ENCODE results near the gene CERS2.
A peak's percentile ranks its signal among the peaks of the same experiment; 100 is the strongest.
"Not testable (repeated sequence)": the region's sequence is repeated elsewhere in the genome, so short reads cannot be mapped to it uniquely, and the experiment has no call there.

The CERS2 gene

GRCh38 chr1:150970808-150971582 is 3.6 kb downstream of the CERS2 start:
- DNase-seq (ENCODE audit: extremely low read depth in 1 of 2, low read depth in 1 of 2): no peak

- DNase-seq (ENCODE audit: extremely low read depth in 1 of 2, low read depth in 1 of 2): no peak
Measured at GRCh38 chr1:150969626-150970025, 5.0 kb downstream of the CERS2 start.

DNA sequence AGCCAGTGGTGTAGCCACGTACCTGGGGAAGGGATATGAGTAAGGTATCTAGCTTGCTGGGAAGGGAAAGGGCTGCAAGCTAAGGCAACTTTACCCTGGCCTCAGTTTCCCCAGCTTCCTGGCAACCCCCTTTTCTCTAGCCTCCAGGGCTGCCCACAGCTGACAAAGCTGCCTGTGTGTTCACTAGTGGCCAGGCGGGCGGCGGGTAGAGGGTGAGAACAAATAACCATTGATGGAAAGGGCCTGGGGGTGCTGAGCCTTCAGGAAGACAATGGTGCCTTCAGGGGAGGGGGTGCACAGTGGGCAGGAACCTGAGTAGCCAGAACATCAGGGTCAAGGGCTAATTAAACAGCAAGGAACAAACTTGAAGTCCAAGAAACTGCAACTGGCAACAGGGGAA is 6.1 kb downstream of the CERS2 start:
- DNase-seq (ENCODE audit: extremely low read depth in 1 of 2, low read depth in 1 of 2): no peak

DNA sequence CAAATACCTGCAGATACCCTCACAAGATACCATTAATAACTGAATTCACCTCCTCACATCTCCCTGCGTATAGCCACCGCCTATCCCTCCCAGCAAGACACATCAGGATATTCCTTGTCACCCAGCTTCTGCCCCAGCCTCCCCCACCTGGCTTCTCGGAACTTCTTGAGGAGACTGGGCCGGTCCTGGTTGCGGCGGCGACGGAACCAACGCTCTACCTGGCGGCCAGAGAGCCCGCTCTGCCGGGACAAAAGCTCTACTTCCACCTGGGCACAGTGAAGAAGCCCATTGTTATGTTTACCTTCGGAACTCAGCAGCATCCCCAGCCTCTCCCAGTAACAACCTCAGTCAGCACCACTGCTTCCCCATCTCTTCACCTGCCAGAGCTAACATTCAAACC is 6.7 kb downstream of the CERS2 start:
- no peak for DNase-seq (ENCODE audit: extremely low read depth in 1 of 2, low read depth in 1 of 2)

DNA sequence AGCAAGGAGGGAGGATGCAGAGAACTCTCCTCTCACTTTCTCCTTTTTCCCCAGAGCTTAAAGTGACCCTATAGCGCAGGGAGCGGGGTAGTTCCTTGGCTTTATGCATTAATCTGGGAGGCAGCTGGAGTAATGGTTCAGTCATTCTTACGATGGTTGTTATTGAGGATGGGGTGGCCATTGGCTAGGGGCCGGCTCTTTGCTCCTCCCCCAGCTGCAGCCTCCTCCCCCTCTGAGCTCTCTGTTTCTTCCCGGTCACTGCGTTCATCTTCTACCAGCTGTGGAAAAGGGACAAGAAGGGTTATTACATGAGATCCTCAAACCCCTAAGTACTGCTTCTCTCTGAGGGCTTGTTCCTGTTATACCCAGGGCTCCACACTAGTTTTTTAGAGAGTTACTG is 8.6 kb downstream of the CERS2 start:
- DNase-seq (ENCODE audit: extremely low read depth in 1 of 2, low read depth in 1 of 2): no peak

- no peak for DNase-seq (ENCODE audit: extremely low read depth in 1 of 2, low read depth in 1 of 2)
Measured at GRCh38 chr1:150965605-150966004, 9.0 kb downstream of the CERS2 start.

- no peak for DNase-seq (ENCODE audit: extremely low read depth in 1 of 2, low read depth in 1 of 2)
Measured at GRCh38 chr1:150964164-150964489, 10.5 kb downstream of the CERS2 start.

- DNase-seq (ENCODE audit: extremely low read depth in 1 of 2, low read depth in 1 of 2): no peak
Measured at GRCh38 chr1:150963321-150964163, 11.1 kb downstream of the CERS2 start.

DNA sequence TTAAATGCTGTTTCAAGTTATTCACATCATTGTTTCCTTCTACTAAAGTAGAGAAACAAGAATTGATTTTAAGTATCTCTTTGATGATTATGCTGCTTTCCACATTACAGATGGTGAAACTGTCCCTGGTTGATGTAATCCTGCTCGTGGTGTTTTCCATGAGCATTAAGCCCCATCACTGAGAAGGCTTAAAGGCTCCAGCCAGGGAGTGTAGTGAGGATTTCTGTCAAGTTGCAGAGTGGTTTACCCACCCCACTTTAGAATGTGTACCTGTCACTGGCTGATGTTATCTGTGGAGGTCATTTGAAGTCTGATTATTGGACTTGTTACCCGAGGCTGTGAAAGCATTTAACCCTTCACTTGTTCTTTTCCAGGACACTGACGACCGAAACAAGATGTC is 12.9 kb downstream of the CERS2 start:
- DNase-seq (ENCODE audit: extremely low read depth in 1 of 2, low read depth in 1 of 2): no peak

DNA sequence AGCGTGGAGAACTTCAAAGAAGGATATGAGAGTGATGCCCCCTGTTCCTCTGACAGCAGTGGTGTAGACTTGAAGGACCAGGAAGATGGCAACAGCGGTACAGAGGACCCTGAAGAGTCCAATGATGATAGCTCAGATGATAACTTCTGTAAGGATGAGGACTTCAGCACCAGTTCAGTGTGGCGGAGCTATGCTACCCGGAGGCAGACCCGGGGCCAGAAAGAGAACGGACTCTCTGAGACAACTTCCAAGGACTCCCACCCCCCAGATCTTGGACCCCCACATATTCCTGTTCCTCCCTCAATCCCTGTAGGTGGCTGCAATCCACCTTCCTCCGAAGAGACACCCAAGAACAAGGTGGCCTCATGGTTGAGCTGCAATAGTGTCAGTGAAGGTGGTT is 14.0 kb downstream of the CERS2 start:
- no peak for DNase-seq (ENCODE audit: extremely low read depth in 1 of 2, low read depth in 1 of 2)

DNA sequence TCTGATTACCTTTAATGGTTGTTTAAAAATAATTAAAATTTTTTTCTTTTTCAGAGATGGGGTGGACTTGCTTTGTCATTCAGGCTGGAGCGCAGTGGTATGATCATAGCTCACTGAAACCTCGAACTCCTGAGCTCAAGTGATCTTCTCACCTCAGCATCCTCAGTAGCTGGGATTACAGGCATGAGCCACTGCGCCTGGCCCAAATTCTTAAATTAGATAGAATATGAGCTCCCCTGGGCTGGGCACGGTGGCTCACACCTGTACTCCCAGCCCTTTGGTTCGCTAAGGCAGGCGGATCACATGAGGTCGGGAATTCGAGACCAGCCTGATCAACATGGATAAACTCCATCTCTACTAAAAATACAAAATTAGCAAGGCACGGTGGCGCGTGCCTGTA is 17.0 kb downstream of the CERS2 start:
- no peak for DNase-seq (ENCODE audit: extremely low read depth in 1 of 2, low read depth in 1 of 2)

GRCh38 chr1:150955280-150955679 is 19.4 kb downstream of the CERS2 start:
- no peak for DNase-seq (ENCODE audit: extremely low read depth in 1 of 2, low read depth in 1 of 2)

DNA sequence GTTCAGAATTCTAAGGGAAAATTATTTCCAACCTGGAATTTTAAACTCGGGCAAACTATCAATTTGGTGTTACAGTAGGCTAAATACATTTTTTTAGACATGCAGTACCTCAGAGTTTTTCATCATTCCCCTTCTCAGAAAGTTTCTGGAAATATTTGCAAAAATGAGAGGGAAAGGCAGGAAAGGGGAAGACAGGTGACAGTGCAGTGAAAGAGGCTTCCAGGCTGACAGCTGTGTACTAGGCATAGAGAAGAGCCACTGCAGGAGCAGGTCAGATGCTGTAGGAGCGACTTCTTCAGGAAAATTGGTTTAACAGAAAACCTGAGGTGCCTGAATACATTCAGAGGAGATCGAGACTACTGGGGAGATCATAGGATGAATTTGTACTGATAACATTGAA is 19.9 kb downstream of the CERS2 start:
- DNase-seq (ENCODE audit: extremely low read depth in 1 of 2, low read depth in 1 of 2): no peak

- DNase-seq (ENCODE audit: extremely low read depth in 1 of 2, low read depth in 1 of 2): no peak
Measured at GRCh38 chr1:150944856-150945255, 29.8 kb downstream of the CERS2 start.

DNA sequence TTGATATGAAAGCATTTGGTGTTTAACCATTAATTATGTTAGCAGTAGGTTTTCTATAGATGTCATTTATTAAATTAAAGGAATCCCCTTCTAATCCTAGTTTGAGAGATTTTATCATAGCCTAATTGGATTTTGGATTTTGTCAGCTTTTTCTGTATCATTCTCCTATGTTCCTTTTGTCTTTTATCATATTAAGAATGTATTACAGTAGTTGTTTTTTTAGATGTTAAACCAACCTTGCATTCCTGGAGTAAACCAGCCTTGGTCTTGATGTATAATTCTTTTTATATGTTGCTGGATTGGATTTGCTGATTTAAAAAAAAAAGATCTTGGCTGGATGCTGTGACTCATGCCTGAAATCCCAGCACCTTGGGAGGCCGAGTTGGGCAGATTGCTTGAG is 42.9 kb downstream of the CERS2 start:
- DNase-seq (ENCODE audit: extremely low read depth in 1 of 2, low read depth in 1 of 2): no peak

DNA sequence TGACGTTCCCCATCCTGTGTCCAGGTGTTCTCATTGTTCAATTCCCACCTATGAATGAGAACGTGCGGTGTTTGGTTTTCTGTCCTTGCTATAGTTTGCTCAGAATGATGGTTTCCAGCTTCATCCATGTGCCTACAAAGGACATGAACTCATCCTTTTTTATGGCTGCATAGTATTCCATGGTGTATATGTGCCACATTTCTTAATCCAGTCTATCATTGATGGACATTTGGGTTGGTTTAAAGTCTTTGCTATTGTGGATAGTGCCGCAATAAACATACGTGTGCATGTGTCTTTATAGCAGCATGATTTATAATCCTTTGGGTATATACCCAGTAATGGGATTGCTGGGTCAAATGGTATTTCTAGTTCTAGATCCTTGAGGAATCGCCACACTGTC is 45.9 kb downstream of the CERS2 start:
- DNase-seq (ENCODE audit: extremely low read depth in 1 of 2, low read depth in 1 of 2): not testable (repeated sequence)

- DNase-seq (ENCODE audit: extremely low read depth in 1 of 2, low read depth in 1 of 2): no peak
Measured at GRCh38 chr1:150928286-150928685, 46.3 kb downstream of the CERS2 start.

- no peak for DNase-seq (ENCODE audit: extremely low read depth in 1 of 2, low read depth in 1 of 2)
Measured at GRCh38 chr1:150927624-150928023, 47.0 kb downstream of the CERS2 start.

GRCh38 chr1:150926097-150926741 is 48.4 kb downstream of the CERS2 start, which contains the start of gene SETDB1:
Gene SETDB1 (plus strand): TSS chr1:150926363. CDS start chr1:150927715, 1,352 bp downstream.
- peak; percentile 89 to 96 for DNase-seq (ENCODE audit: extremely low read depth in 1 of 2, low read depth in 1 of 2)

- DNase-seq (ENCODE audit: extremely low read depth in 1 of 2, low read depth in 1 of 2): no peak
Measured at GRCh38 chr1:150925080-150925479, 49.6 kb downstream of the CERS2 start.

GRCh38 chr1:150922519-150922975 is 52.1 kb downstream of the CERS2 start:
- DNase-seq (ENCODE audit: extremely low read depth in 1 of 2, low read depth in 1 of 2): peak; percentile 48 to 75

DNA sequence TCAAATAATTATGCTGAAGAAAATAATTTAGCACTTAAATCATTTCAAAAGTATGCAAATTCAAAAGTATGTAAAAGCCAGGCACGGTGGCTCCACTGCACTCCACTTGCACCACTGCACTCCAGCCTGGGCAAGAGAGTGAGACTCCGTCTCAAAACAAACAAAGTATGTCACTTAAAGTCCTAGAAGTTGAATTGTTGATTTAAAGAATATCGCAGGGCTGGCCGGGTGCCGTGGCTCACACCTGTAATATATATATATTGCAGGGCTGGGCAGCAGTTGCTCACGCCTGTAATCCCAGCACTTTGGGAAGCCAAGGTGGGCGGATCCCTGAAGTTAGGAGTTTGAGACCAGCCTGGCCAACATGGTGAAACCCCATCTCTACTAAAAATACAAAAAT is 57.2 kb downstream of the CERS2 start:
- no peak for DNase-seq (ENCODE audit: extremely low read depth in 1 of 2, low read depth in 1 of 2)
